ENCODE measurements around the gene RELT. TPM values are rescaled to one million over a fixed set of nuclear protein-coding genes. Genes with fewer than 3 reads are reported as not detected.

RELT gene
- total and polyA plus RNA-seq, 2 donors (not counting 1 experiment from before 2014, with no cell fraction given) = 71.6 to 92.4 TPM

DNA sequence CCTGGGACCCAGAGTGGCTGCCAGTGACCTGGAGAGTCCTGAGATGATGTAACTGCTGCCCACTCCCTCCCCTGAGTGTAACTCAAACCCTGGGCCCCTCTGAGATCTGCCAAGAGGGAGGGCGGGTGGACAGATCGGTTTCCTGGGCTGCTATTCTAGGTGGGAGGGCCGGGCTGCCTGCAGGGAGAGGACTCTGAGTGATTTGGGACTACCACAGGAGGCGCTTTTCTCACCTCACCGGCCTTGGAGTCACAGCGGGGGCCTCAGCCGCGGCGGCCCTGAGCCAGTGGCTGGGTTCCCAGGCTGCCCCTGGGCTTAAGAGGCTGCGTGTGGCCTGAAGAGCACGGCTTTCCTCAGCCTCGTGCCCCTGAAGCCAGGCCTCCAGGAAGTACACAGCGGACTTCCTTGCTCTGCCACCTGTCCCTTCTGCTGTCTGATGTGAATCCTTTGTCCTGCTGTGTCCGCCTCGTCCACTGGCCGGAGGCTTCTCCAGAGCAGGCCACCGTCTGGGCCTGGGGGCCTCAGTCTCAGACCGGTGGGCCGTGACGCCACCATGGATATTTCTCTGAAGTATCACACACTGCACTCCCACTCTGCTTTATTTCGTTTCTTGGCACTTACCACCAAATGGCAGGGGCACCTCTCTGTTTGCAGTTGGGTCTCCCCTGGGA lies 11.5 kb downstream of the RELT start:
- TF ChIP-seq EZH2 (IDR thresholded peaks at IDR 0.05; ENCODE audit: borderline replicate concordance, insufficient read depth, low read depth, low read length, poor library complexity, severe bottlenecking) (no peak), CTCF (IDR thresholded peaks at IDR 0.05) (no peak)
- Histone ChIP-seq H3K4me1 (ENCODE audit: control insufficient read depth in 2 of 2, insufficient read depth in 2 of 2, low read length in 2 of 2) (peaks cover 76 to 87% of the 10 kb centered on the region in 2 donors), H2AFZ (ENCODE audit: insufficient read depth, low read depth, low read length, poor library complexity, severe bottlenecking) (no peak overlapping the region), H3K36me3 (replicated peaks in 1 of 2; ENCODE audit: control extremely low read depth in 1 of 2, control insufficient read depth in 1 of 2, extremely low read depth in 1 of 2, insufficient read depth in 2 of 2, low read length in 1 of 2) (peaks cover 0 to 38% of the 10 kb centered on the region in 2 experiments), H3K9me3 (ENCODE audit: control extremely low read depth in 1 of 3, control insufficient read depth in 2 of 3, insufficient read depth in 1 of 3, low read length in 2 of 3) (no peaks in the 10 kb centered on the region), H3K9ac (ENCODE audit: low read length) (peak overlapping the region; percentile 38), H4K20me1 (ENCODE audit: control insufficient read depth, insufficient read depth, low read length, poor library complexity, severe bottlenecking) (peaks cover 47% of the 10 kb centered on the region), H3K27me3 (replicated peaks in 1 of 4; ENCODE audit: control extremely low read depth in 1 of 4, control insufficient read depth in 3 of 4, insufficient read depth in 4 of 4, low read length in 3 of 4) (no peaks in the 10 kb centered on the region), H3K27ac (ENCODE audit: low read length in 2 of 2) (peak overlapping the region; percentile 98), H3K4me3 (ENCODE audit: control extremely low read depth in 1 of 5, extremely low read depth in 1 of 5, insufficient read depth in 1 of 5, low read depth in 2 of 5, low read length in 4 of 5) (peak overlapping the region in 1 of 5 experiments; percentile 37), H3K4me2 (replicated peaks; ENCODE audit: low read depth, low read length, poor library complexity, severe bottlenecking) (peak overlapping the region; percentile 89), H3K79me2 (ENCODE audit: control insufficient read depth, insufficient read depth, low read length) (peaks cover 88% of the 10 kb centered on the region)
- WGBS (ENCODE audit: insufficient coverage) = 66% methylated on average over 18 of the region's 21 CpGs
- ChIA-PET CTCF (interaction anchor here (0.9 to 13.9 kb wide), 6 partner anchors 19 to 273 kb away, joined by 3 to 352 read pairs (median 4); partner anchors contain the start of genes ARHGEF17 and RELT), POLR2A (interaction anchor here (1.2 kb wide), 1 partner anchor 15 kb away, joined by 3 read pairs; no protein-coding TSS in a partner anchor)
- Mint-ChIP-seq H3K9me3 (ENCODE audit: insufficient read depth) (no peaks in the 10 kb centered on the region), H3K27ac (peak overlapping the region; percentile 99), H3K4me1 (peaks cover 80% of the 10 kb centered on the region), H3K27me3 (no peaks in the 10 kb centered on the region), H3K4me3 (peak overlapping the region; percentile 100)
- intact Hi-C loops (cut with micrococcal nuclease) = loop anchor here (5.0 kb wide), 1 partner anchor 650 kb away; no protein-coding TSS in a partner anchor
- no peak for ATAC-seq (ENCODE audit: low read depth)
- no peak for DNase-seq
